AG08396 (cell line): ENCODE results near the gene NEDD4L.

Experiments used
- DNase-seq: peaks from one replicate; pipeline ENCODE4 v3.0.0; 2012; ENCODE audit warnings: low spot score, mixed read lengths

NEDD4L gene

GRCh38 chr18:58118536-58118935 is 74.5 kb downstream of the NEDD4L start:
- no peak for DNase-seq

GRCh38 chr18:58119819-58120218 is 75.8 kb downstream of the NEDD4L start:
- no peak for DNase-seq

GRCh38 chr18:58124475-58124874 is 80.4 kb downstream of the NEDD4L start:
- DNase-seq: no peak

- DNase-seq: no peak
Measured at GRCh38 chr18:58125183-58125582, 81.2 kb downstream of the NEDD4L start.

- DNase-seq: no peak
Measured at GRCh38 chr18:58125756-58126155, 81.7 kb downstream of the NEDD4L start.

DNA sequence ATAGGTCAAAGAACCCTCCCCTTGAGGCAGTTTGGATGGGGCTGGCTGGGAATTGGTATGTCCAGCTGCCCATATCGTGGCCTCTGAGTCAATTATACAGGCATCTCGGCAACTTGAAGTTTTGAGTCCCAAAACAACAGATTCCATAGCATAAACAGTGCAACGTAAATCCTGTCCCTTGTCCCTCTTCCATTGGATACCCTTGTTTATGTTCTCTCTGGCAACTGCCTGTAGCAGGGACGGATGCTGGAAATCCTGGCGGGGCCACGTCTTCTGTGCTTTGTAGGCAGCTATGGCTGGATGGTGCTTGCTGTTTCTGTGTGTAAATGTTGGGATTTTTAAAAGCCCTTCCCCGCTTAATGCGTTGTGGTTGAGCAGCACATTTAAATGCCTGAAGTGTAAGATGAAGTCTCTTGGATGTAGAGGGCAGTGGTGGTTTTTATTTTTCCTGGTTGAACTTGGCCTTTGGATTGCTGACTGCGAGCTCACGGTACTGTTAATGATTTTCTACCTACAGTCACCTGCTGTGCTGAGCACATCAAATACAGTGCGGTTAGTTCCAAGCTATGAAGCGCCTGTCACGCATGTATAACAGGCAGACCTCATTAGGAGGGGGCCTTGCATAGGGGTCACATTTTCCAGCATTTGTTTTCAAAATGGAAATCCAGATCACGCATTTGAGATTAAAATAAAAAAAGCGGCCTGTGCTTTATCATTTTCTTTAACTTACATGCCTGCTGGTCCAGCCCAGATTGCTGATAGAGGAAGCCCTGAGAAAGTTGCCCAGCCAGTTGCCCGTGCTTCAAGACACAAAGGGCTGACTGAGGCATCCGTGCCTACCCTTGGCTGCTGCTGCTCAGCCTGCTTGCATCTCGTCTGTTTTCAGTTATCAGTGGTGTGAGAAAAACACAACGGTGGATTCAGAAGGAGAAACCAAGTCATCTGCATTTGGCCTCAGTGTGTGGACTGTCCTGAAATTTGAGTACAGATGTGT is 84.7 kb downstream of the NEDD4L start:
- no peak for DNase-seq

DNA sequence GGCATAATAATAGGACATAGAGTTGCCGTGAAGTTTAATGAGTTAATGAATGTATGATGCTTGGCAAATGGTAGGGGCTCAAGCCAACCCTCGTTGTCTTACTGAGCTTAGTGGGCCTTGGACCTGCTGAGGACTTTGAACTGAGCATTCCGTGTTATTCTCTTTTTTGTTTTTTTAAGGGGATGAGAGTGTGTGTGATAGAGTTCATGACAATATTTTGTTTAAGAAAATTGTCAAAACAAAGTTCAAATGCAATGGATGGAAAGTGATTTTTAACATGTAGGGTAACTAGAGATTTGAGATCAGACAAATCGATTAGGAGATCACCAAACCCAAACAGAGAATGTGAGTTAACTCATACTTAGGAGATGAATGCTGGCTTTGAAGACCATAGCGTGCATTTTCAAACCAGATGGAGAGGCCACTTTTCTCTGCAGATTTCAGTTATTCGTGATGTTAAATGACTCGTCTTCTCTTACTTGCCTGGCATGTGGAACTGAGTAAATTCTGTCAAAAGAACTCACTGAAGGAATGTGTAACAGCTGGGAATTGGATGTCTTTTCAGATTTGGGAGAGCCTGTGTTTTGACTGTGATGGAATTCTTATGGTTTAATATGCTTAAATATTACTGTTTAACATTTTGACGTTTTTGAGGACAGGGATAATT is 88.7 kb downstream of the NEDD4L start:
- peak; percentile 18 for DNase-seq

GRCh38 chr18:58135183-58135641 is 91.2 kb downstream of the NEDD4L start:
- DNase-seq: peak; percentile 75

DNA sequence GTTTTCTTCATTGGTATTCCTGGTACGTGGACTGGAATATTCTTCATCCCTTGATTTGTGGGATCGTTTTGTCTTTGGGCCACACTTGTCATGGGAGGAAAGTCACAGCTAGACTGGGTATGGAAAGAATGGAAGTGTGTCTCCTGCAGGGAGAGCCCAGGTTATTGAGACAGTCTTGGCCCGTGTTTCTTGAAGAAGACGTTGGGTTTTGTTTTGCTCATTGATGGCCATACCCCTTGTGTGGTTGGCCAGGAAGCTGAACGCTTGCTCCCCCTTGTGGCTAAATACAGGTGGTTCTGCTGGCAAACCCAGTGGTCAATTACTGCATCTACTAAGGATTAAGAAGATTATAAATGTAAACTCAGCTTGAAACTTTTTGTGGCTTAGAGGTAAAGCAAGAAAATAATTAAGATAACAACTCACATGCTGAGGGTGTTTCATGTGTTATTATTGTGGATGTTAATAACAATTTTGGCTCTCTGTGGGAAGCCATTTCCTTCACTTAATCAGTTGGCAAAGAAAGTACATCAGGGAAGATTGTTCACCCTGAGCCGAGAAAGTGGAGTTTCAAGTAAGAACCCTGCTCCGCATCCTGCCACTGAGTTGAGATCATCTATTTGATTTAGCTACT is 91.8 kb downstream of the NEDD4L start:
- DNase-seq: peak; percentile 76

DNA sequence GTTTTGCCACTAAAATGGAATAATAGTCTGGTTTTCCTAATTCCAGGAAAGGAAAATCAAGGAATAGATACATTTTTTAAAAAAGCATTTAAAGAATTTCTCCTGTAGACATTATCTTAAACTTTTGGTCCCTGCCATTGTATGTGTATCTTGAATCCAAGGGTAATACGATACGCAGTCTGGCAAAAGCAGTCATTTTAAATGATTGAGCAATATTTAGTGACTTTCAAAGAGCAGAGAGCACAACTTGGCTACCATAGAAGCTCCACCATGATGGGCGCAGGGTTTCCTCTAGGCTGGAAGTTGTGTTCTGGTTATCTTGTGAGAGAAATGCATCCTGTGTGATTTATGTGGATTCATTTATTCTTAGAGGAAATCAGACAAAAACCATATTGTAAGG is 92.9 kb downstream of the NEDD4L start:
- no peak for DNase-seq

DNA sequence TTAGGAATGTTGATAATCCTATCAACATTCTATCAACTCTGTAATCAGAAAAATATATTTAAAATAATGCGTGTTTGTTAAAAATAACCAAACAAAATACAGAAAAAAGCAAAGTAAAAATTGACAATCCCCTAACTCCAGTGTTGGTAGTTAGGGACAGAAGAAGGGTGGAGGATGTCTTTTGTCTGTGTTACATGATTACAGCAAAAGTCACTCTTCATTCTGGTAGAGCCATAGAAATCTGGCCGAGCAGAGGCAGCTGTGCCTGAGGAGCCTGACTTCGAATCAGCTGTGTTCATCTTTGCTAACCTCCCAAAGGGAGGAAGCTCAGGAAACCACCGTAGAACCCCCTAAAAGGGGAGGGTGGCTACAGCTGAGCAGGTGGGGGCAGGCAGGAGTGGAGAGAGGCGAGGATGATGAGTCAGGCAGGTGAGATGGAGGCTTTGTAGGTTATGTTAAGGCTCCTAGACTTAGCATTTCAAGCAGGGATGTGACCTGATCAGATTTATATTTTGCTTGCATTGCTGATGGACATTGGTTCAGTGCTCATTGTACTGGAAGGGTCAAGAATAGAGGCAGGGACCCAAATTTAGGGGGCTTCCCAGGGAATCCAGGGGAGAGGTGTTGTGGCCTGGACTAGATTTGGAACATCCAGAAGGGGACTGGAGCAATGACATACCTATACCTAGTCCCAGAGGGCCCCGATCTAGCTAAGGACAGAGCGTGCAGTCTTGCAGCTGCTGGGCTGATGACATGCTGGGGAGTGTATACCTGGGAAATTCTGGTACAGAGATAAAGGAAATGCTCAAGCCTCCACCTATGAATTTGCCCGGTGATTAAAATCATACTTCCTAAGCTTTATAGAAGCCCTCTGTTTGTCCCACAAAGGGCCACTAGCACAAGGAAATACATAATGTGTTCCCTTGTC is 95.7 kb downstream of the NEDD4L start:
- no peak for DNase-seq

DNA sequence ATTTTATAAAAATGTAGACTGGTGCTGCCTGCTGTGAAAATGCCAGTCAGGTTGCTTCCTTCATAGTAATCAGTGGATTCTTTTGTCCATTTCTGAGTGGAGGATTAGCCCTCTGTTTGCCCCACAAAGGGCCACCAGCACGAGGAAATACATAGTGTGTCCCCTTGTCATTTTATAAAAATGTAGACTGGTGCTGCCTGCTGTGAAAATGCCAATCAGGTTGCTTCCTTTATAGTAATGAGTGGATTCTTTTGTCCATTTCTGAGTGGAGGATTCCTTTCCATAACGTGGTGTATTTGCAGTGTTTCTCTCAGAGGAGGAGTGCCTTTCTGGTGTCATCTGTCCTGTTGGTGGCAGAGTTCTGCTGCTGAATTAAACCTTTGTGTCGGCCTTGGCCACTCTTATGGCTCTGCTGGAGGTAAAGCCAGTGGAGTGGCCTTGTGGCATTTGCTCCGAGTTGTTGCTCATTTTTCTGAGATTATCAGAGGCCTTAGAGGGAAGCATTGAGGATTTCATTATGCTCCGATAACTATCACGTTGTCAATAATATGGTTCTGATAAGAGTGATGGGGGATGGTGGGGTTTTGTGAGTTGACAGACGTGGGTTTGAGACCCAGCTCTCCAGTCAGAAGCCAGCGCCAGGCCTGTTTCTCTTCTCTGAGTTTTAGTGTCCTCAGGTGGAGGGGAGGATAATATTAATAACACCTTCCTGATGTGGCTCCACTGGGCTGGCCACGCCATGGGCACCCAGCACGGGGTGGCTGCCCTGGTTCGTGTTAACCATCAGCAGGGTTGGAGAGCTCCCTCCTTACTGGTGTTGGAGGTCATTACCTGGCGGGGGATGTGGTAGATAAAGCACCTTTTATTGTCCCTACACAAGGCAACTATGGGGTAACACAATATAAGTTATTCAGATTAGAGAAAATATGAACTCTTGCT is 96.6 kb downstream of the NEDD4L start:
- DNase-seq: no peak

GRCh38 chr18:58143386-58143785 is 99.4 kb downstream of the NEDD4L start:
- DNase-seq: peak; percentile 49

GRCh38 chr18:58144106-58144505 is 100.1 kb downstream of the NEDD4L start:
- DNase-seq: no peak

DNA sequence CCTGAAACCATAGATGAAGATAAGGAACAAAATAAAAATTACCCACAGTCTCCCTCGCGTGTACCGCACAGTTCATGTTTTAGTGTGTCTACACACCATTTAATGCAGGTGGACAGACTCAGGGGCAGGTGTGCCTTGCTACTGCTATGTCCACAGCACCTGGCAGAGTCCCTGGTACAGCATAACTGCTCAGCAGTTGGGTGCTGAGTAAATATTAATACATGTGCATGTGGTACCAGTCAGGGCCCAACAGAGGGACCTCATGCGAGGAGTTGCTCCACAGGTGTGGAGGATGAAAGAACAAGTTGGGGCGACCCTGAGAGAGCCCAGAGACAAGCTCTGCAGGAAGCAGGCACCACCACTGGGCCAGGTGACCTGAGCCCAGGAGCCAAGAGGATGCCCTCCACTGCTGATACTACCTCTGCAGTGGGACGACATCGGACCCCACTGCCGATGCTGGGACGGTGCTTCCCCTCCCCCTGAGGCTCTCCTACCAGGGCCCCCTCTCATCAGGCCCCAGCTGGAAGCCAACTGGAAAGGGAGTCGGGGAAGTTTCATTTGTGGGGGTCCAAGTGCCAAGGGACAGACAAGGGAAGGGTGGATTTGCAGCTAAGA is 100.8 kb downstream of the NEDD4L start:
- DNase-seq: no peak

DNA sequence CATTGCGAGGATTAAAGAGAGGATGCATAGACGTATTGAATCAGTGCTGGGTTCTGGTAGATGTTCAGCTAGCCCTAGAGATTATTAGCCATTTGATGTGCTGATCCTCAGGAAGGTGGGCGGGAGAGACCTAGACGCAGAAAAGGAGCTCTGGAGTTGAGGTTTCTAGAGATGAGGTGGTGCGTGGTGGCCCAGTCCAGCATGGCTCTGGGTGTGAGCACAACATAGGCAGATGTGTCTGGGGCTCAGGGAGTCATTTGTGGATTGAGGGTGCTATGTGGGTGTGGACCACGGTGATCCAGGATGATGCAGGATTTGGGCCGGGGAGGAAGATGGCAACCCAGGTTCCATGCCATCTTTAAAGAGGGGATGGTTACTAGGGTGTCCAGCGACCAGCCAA is 102.1 kb downstream of the NEDD4L start:
- DNase-seq: no peak

DNA sequence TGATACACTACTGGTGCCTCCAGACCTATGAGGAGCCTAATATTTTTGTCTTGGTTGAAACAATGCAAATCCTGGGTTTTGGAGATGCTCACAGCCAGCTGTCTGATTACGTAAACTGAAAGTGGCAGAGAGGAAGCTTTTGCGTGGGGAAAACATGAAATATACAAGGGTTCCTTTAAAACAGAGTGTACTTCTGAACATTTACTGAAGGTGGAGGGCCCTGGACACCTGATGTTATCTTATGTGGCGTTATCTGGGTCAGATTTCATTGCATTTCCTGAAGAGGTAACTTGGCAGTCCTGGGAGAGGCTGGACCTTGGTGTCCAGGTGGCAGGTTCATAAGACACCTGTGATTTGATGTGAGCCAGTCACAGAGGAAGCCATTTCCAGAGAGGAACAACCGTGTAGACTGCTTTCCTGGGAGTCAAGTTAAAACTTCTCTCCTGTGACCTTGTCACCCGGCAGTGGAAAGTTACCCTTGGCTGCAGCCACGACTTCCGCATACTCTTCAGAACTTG is 105.0 kb downstream of the NEDD4L start:
- no peak for DNase-seq

DNA sequence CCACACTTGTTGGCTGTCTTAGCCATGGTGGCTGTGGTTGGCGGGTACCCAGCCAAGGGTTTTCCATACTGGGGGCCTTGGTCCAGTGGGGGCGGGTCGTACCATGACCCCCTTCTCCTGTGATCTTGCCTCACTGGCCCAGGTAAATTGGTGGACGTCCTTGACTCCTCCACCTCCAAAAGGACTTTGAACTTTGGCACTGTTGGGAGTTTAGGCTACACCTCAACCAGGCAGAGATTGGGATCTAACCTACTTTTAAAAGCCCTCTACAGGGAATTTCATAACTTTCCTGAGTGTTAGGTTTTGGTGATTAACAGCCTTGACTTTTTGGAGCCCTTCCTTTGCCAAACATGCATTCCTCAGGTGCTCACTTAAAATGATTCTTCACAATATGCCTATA is 106.7 kb downstream of the NEDD4L start:
- DNase-seq: no peak

DNA sequence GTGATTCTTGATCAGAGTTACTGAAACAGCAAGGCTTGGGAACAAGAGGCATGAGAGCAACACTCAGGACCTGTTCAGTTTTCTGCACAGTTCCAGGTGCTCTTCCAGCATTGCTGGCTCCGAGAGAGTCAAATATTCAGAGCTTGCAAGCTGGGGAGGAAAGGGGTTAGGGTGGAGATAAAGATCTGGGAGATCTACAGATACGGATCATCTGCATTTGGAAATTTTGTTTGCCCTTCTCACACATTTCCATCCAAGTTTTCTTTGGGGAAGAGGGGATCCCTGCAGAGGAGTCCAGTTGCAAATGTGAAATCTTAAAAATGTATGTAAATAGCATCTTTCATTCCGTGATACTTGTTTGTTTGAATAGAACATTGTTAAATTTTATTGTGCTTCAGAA is 108.2 kb downstream of the NEDD4L start:
- DNase-seq: no peak

DNA sequence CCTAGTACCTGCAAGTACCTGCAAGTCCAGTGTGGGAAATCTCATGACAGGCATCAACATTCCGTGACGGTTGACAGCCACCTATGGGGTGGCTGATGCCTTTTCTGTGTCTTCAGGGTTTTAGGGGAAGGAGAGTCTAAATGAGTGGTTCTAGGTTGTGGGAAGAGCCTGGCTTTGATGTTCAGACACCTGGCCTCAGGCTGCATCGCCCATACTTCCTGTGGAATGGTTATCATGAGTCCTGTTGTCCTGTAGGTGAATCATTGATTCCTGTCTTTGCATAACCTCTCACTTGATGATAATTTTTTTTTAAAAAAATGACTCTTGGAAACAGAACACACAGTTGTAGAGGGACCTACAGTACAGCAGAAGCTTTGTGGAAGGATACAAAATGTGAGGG is 108.9 kb downstream of the NEDD4L start:
- no peak for DNase-seq
